HG03066 (cell line): ENCODE data around the gene HCAR1.
"Not testable (repeated sequence)": the region's sequence is repeated elsewhere in the genome, so short reads cannot be mapped to it uniquely, and the experiment has no call there.

Experiments used
- ATAC-seq: cut with Tn5 transposase; IDR thresholded peaks from one replicate; pipeline ENCODE4 v1.9.1; 2021; ENCODE audit warnings: low read depth; ENCODE audit not compliant: unreplicated experiment

The HCAR1 gene, protein sequence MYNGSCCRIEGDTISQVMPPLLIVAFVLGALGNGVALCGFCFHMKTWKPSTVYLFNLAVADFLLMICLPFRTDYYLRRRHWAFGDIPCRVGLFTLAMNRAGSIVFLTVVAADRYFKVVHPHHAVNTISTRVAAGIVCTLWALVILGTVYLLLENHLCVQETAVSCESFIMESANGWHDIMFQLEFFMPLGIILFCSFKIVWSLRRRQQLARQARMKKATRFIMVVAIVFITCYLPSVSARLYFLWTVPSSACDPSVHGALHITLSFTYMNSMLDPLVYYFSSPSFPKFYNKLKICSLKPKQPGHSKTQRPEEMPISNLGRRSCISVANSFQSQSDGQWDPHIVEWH

DNA sequence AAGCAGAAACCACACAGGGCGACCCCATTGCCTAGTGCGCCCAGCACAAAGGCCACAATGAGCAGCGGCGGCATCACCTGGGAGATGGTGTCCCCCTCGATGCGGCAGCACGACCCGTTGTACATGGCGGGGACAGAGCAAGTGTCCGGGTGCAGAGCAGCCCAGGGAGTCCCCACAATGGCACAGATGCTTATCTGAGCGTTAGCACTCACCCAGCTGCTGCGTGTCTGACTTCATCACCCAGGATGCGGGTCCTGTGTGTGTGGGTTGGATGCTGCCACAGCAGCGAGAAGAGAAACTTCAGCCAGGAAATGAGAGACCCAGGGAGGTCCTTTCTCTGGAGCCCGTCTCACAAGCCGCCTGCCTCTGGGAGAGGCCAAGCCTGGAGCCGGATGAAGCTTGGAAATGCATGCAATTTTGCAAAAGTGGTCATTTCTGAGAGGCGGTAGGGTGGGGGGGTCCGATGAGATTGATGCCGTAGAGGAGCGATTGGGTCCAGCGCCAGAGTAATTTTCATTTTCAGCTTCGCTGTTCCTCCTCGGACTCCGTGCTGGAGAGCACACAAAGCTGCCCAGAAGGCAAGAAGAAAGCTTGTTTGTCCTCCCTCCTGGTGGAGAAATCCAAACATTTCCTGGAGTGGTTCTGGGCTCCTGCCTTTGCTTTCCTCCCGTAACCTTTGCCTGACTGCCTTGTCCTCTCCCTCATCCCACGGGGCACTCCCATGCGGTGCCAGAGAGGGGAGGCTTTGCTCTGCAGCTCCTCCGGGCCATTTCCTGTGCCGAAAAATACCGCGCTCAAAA lies at the start of gene HCAR1:
TSS of gene HCAR1 (minus strand) at position 630 of the 800 bp plus-strand sequence. CDS start at position 125, 505 bp downstream.
- no peak for ATAC-seq

DNA sequence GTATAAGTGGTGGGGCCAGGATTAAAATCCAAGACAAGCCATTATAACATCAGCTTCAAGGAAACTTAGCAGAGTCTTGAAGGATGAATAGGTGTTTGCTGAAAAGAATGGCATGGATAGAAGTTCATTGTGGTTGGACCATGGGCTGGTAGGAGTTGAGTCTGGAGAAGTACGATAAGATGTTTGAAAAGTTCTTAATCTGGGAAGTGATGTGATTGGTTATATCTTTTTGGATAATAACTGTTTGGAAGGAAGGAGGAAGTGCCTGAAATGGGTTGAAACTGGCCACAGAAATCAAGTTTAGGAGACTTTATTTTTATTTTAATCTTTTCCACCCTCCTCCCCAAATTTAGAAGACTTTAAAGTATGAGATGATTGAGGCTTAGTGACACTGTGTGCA lies 26.9 kb upstream of the HCAR1 start:
- ATAC-seq: no peak

DNA sequence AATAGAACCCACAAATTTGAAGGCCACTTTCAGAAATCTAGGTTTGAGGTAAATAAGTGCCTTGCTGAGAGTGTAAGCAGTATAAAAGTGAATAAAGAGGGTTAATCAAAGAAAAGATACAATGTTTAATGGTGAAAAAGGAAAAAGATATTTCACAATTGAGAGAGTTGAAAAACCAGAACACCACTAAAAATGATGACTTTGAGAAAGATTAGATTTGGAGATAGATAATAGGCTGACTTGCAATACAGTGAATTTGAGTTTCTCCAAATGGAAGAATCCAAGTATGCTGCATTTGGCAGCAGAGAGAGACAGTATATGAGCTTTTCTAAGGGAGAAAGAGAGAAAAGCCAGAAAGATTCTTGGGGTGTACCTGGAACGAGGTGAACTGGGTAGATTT lies 24.1 kb upstream of the HCAR1 start:
- ATAC-seq: no peak

DNA sequence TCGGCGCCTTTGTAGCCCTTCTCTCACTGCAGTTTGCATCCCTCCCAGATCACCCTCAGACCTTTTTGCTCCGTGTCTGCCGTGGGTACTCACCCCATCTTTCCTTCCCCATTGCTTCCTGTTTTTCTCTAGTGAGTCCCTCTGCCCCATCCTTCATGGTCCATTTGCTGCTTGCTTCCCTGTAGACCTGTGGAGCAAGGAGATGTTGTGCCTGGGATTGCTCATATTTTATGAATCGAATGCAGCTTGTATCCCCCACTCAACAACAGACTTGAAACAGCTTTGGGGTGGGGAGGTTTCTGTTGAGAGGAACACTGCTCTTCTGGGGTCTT lies 22.6 kb upstream of the HCAR1 start:
- no peak for ATAC-seq

DNA sequence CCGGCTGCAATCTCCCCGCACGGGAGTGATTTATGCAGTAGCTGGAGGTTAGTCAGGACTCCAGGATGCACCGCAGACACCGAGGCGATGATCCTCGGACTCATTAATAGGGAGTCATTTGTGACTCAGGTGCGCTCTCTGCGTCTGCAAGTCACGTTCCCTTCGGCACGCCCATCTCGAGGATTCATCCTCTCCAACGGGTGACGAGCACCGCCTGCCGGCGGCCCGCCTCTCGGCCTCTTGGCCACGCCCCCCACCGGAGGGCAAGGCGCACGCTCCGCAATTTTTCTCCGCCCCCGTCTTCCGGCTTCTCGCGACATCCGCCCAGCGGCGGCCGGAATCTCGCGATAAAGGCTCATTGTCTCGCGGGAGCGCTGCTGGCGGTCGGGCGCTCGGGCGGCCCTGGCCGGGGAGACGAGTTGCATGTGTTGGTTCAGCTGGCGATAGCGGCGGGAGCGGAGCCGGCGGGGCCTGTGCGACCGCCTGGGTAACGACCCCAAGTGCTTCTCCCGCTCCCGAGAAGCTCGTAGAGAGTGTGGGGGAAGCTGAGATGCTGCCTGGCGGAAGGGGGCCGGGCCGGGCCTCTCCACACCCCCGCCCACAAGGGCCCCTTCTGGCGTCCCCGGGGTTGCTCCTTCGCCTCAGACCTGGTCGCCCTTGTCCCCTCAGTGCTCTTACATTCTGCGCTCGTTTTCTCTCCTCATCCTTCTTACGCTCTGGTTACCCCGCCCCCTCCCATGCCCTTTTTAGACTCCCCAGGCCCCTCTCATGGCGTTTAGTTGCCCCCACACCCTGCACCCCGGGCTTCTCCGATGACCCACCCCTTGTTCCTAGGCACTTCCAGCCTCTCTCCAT lies 22.0 kb upstream of the HCAR1 start, which contains the start of gene DENR:
TSS of gene DENR (plus strand) at position 361 of the 855 bp plus-strand sequence. CDS start 878 bp downstream, outside the sequence.
- peak; percentile 92 for ATAC-seq

DNA sequence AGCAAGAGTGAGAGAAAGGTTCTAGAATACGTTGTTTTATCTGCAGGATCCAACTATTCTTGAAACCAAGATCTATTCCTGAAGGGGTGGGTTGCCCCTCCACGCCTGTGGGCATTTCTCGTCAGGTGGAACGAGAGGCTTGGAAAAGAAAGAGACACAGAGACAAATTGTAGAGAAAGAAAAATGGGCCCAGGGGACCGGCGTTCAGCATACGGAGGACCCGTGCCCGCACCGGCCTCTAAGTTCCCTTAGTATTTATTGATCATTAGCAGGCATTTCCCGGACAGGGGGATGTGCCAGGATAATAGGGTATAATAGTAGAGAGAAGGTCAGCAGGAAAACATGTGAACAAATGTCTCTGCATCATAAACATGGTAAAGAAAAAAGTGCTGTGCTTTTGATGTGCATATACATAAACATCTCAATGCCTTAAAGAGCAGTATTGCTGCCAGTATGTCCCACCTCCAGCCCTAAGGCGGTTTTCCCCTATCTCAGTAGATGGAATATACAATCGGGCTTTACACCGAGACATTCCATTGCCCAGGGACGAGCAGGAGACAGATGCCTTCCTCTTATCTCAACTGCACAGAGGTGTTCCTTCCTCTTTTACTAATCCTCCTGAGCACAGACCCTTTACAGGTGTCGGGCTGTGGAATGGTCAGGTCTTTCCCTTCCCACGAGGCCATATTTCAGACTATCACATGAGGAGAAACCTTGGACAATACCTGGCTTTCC lies 20.3 kb upstream of the HCAR1 start:
- not testable (repeated sequence) for ATAC-seq

DNA sequence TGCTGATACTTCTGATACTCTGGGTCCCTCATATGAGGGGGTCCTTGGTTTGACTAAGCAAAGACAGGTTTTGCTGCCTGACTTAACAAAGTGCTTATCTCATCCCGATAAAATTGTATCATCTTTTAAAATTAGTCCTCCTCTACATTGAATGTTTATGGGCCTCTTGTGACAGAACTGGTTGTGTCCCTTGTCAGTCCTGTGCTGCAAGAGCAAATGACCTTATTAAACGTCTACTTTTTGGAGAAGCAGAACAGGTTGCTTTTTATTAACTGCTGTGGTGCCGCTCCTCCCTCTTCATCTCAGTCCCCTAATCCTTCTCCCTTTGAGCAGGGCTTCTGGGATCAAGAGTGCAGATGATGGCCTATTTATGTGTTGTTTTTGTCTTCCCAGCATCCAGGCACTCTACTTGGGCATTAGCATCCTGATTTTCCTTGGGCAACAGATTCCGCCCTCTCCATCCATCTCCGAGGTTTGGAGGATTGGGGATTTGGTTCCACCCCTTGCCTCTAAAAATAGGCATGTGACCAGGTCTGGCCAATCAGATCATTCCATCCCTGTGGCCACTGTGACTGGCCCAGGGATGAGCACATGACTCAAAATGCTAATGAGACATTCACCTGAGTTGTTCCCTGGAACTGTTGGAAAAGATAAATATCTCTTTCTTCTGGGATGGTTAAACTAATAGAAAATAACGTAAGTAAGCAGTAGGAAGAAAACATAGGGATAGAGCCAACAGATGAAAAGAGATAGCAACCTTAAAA lies 19.1 kb upstream of the HCAR1 start:
- no peak for ATAC-seq

DNA sequence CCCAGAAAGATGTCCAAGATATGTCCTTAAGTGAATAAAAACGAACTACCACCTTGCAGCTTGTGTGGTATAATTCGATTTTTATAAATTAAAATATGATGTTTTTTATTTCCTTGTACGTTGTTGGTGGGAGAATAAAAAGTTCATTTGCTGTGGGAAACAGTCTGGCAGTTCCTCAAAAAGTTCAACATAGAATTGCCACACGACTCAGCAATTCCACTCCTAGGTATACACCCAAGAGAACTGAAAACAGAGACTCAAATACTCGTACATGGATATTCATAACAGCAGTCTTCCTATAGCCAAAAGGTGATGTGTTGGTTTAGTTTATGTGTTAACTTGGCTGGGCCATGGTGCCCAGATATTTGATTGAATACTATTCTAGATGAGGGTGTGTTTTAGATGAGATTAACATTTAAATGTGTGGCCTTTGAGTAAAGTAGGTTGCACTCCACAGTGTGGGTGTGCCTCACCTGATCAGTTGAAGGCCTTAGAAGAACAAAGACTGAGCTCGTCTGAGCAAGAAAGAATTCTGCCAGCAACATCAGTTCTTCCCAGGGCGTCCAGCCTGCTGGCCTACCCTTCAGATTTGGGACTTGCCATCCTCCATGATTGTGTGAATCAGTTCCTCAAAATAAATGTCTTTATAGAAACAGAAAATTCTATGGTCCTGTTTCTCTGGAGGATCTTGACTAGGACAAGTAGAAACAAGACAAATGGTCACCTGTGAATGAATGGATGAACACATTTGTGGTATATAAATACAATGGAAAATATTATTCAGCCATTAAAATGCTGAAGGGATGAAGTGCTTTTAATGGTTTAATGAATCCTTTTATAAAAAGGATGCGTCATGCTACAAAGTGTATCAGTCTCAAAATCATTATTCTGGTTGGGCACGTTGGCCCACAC lies 16.8 kb upstream of the HCAR1 start:
- ATAC-seq: no peak

DNA sequence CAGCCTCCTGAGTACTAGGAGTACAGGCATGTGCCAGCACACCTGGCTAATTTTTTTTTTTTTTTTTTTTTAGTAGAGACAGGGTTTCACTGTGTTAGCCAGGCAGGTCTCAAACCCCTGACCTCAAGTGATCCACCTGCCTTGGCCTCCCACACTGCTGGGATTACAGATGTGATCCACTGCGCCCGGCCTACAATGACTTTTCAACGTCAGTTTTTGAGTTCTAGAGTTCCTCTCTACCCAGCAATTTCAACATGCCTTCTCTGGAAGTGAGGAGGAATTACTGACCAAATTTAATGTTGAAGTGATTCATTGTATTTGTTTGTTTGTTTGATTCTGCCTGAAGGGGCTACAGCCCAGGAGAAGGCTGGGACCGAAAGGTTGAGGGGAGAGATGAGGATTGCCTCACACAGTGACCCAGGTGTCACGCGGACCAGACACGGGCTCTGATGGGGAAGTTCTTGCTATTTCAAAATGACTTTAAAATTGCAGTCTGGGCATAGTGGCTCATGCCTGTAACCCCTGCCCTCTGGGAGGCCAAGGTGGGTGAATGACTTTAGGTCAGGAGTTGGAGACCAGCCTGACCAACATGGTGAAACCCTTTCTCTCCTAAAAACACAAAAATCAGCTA lies 13.4 kb upstream of the HCAR1 start:
- ATAC-seq: no peak

DNA sequence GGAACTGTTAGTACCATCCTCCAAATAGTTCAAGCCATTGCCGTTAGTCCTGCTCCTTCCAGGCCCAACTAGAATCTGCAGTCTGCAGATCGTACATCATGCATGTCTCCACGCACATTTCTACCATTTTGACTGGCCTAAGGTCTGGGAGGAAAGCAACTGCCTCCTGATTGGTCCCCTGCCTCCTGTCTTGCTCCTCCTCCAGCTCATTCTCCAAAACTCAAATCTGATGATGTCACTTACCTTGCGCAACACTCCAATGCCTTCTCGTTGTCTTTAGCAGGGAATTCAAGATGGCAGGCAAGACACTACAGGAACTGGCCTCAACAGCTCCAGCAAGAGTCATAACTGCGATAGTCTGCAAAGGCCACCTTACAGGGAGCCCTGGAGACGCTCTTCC lies 9.7 kb upstream of the HCAR1 start:
- no peak for ATAC-seq

DNA sequence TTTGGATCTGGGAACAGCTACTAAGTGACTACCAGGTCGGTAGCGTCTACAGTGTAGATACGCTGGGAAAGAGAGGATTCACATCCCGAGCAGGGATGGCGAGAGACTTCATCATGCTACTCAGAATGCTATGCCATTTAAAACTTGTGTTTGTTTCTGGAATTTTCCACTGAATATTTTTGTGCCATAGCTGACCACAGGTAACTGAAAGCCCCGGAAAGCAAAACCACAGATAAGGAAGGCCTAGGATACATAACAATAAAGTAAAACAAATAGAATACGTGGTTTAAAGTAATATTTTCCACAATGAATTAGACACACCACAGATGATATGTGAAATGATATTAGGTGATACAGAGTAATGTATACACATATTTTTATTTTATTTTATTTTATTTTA lies 7.9 kb upstream of the HCAR1 start:
- no peak for ATAC-seq

DNA sequence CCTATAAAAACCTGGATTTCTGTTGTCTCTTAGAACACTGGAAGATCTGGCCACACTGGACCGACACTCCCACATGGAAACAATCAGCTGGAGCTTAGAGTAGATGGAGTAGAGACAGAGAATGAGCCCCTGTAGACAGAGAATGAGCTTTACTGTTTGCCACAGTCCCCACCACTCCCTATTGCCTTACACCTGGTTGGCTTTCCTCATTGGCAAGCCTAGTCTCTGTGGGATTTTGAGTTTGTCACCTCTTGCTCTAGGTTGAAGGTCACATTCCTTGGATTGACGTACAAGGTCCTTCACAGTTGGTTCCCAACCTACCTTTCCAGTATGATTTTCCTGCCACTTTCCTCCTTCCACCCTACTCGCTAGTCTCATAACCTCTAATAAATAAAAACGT lies 2.0 kb upstream of the HCAR1 start:
- no peak for ATAC-seq

DNA sequence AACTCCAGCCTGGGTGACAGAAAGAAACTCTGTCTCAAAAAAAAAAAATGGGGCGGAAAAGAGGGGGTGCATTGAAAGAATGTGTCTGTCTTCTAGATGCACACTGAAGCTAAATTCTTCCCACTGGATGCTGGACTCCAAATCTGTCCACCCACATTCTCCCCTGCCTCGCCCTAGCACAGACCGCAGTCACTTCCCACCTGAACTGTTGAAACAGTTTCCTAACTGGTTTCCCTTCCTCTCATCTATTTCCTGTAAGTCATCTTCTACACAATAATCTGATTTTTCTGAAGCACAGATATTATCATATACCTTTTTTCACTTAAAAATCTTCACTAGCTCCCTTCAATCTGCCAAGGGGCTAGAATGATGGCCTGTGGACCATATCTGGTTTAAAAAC lies 1.5 kb upstream of the HCAR1 start:
- no peak for ATAC-seq

DNA sequence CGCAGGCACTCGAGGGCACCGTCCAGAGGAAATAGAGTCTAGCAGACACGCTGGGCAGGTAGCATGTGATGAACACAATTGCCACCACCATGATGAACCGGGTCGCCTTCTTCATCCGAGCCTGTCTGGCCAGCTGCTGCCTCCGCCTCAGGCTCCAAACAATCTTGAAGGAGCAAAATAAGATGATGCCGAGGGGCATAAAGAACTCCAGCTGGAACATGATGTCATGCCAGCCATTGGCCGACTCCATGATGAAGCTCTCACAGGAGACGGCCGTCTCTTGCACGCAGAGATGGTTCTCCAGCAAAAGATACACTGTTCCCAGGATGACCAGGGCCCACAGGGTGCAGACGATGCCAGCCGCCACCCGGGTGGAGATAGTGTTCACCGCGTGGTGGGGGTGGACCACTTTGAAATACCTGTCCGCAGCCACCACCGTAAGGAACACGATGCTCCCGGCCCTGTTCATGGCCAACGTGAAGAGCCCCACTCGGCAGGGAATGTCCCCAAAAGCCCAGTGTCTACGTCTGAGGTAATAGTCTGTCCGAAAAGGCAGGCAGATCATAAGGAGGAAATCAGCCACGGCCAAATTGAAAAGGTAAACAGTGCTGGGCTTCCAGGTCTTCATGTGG lies 945 bp downstream of the HCAR1 start:
- no peak for ATAC-seq

DNA sequence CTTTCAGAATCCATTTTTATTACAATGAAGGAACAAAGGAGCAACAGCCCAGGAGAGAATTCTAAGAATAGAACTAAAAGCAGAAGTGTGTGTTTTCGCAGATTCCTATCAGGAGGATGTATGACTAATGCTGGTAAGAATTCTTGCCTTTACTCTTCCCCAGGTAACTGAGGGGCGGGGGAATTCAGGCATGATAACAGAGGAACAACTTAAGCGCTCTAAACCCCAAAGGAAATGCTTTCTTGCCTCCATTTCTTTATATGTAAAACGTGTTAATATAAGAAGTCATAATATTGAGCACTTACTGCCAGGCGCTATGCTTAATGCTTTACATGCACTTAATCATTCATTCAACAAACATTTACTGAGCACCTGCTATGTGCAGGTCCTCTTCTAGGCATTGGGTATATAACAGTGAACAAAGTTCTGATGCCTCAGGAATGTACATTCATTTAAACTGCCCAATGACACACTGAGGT lies 4.5 kb downstream of the HCAR1 start:
- no peak for ATAC-seq

DNA sequence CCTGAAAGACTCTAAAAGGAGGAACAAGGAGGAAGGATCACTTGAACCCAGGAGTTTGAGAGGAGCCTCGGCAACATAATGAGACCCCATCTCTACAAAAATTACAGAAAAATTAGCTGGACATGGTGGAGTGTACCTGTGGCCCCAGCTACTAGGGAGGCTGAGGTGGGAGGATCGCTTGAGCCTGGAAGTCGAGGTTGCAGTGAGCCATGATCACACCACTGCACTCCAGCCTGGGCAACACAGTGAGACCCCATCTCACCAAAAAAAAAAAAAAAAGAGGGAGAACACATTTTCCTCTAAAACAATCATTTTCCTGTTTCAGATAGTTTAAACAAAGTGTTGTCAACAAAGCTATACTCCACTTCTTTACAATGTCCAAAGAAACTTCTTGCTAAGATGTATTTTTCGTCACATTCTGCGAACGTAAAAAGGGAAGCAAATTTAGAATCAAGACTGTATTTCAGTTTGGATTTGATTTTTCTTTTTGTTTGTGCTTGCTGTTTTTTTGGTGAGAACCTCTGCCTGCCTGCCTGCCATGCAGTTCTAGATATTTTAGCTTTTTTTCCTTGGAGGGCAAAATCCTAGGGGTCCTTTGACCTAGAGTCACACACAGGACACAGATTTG lies 5.1 kb downstream of the HCAR1 start:
- no peak for ATAC-seq

DNA sequence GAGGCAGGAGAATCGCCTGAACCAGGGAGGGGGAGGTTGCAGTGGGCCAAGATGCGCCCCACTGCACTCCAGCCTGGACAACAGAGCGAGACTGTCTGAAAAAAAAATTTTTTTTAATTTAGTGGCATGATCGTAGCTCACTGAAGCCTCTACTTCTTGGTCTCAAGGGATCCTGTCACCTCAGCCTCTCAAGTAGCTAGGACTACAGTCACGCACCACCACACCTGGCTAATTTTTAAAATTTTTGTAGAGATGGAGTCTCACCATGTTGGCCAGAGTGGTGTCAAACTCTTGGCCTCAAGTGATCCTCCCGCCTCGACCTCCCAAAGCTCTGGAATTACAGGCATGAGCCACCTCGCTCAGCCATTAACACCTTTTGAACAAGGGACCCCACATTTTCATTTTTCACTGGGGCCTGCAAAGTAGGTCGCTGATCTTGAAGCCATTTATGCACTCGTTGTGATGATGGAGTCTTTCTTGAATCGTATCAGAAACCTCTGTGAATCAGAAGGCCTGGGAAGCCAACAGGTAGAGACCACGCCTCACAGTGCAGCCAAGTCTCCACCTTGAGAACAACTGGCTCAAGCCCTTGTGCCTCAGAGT lies 5.9 kb downstream of the HCAR1 start:
- no peak for ATAC-seq
